ENCODE data around the gene TMEM74B. TPM values are rescaled to one million over a fixed set of nuclear protein-coding genes. Genes with fewer than 3 reads are reported as not detected.

TMEM74B gene
- total RNA-seq, 2 donors from 2014 or later = not detected

GRCh38 chr20:1131354-1131753, 53.4 kb downstream of the TMEM74B start:
- no peak for DNase-seq (ENCODE audit: low spot score)
- ATAC-seq (ENCODE audit: insufficient number of reproducible peaks, low FRiP score, low read depth) = no peak
- TF ChIP-seq, protein P1, sequence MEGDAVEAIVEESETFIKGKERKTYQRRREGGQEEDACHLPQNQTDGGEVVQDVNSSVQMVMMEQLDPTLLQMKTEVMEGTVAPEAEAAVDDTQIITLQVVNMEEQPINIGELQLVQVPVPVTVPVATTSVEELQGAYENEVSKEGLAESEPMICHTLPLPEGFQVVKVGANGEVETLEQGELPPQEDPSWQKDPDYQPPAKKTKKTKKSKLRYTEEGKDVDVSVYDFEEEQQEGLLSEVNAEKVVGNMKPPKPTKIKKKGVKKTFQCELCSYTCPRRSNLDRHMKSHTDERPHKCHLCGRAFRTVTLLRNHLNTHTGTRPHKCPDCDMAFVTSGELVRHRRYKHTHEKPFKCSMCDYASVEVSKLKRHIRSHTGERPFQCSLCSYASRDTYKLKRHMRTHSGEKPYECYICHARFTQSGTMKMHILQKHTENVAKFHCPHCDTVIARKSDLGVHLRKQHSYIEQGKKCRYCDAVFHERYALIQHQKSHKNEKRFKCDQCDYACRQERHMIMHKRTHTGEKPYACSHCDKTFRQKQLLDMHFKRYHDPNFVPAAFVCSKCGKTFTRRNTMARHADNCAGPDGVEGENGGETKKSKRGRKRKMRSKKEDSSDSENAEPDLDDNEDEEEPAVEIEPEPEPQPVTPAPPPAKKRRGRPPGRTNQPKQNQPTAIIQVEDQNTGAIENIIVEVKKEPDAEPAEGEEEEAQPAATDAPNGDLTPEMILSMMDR (IDR thresholded peaks at IDR 0.05) = no peak
- Histone ChIP-seq H3K9me3 (no peaks in the 10 kb centered on the region), H3K4me1 (ENCODE audit: control insufficient read depth in 1 of 2, low read depth in 2 of 2) (no peaks in the 10 kb centered on the region), H3K27ac (no peak overlapping the region), H3K36me3 (peaks cover 66% of the 10 kb centered on the region), H3K27me3 (replicated peaks; ENCODE audit: insufficient read depth) (no peaks in the 10 kb centered on the region), H3K4me3 (no peak overlapping the region)

GRCh38 chr20:1130847-1131246, 53.9 kb downstream of the TMEM74B start:
- Histone ChIP-seq H3K27ac (no peak overlapping the region), H3K36me3 (peaks cover 66% of the 10 kb centered on the region), H3K9me3 (no peaks in the 10 kb centered on the region), H3K27me3 (replicated peaks; ENCODE audit: insufficient read depth) (no peaks in the 10 kb centered on the region), H3K4me1 (ENCODE audit: control insufficient read depth in 1 of 2, low read depth in 2 of 2) (no peaks in the 10 kb centered on the region), H3K4me3 (no peak overlapping the region)
- TF ChIP-seq, protein P1 (IDR thresholded peaks at IDR 0.05) = no peak
- DNase-seq (ENCODE audit: low spot score) (no peak), ATAC-seq (ENCODE audit: insufficient number of reproducible peaks, low FRiP score, low read depth) (no peak)

Other genes with a start within 250 kb of the TMEM74B start
- gene RSPO4, start 182.7 kb downstream of the TMEM74B start, total RNA-seq = not detected
- 100 to 1,000 TPM in 1 of 2 donors, 10 to 100 TPM in 1; 86.7 to 116 TPM for gene PSMF1, start 66.4 kb downstream of the TMEM74B start, total RNA-seq
- gene C20orf202, start 18.5 kb upstream of the TMEM74B start, total RNA-seq = 1 to 10 TPM in 1 of 2 donors, not detected in 1; 1.7 TPM
- gene RAD21L1, start 41.1 kb upstream of the TMEM74B start, total RNA-seq = not detected
- gene SNPH, start 81.3 kb upstream of the TMEM74B start, total RNA-seq = 10 to 100 TPM; 13.4 to 14.6 TPM
- 10 to 100 TPM in 1 of 2 donors, 1 to 10 TPM in 1; 4.1 to 10.2 TPM for gene SDCBP2, start 144.2 kb upstream of the TMEM74B start, total RNA-seq
- gene FKBP1A, start 208.1 kb upstream of the TMEM74B start, total RNA-seq = 100 to 1,000 TPM in 1 of 2 donors, 10 to 100 TPM in 1; 69.9 to 184 TPM